GM23248 (cell line): ENCODE results near the gene DUSP22.

Source experiments
- EZH2 ChIP-seq: fragments of 200-600 bp; sonication (generic); IDR thresholded peaks from 2 replicates; pipeline ENCODE4 v1.6.1; 2018; ENCODE audit warnings: antibody characterized with exemption, mild to moderate bottlenecking; ENCODE audit not compliant: insufficient read depth, poor library complexity, severe bottlenecking
- EZH2phosphoT487 ChIP-seq: fragments of 200-600 bp; sonication (generic); IDR thresholded peaks from 2 replicates; pipeline ENCODE4 v1.6.1; 2018; ENCODE audit warnings: antibody characterized with exemption, moderate library complexity, mild to moderate bottlenecking, low read depth; ENCODE audit not compliant: insufficient read depth

GRCh38 chr6:380234-381218, 88.2 kb downstream of the DUSP22 start:
- TF ChIP-seq EZH2 (no peak), EZH2phosphoT487 (no peak)
